Activated CD4-positive, alpha-beta T cell treated with anti-CD3 and anti-CD28 coated beads for 48 hours (primary cell): ENCODE measurements around the gene PARS2.

Source experiments
- DNase-seq: peaks from one replicate; pipeline ENCODE4 v3.0.0-alpha.2; 2020

The PARS2 gene

DNA sequence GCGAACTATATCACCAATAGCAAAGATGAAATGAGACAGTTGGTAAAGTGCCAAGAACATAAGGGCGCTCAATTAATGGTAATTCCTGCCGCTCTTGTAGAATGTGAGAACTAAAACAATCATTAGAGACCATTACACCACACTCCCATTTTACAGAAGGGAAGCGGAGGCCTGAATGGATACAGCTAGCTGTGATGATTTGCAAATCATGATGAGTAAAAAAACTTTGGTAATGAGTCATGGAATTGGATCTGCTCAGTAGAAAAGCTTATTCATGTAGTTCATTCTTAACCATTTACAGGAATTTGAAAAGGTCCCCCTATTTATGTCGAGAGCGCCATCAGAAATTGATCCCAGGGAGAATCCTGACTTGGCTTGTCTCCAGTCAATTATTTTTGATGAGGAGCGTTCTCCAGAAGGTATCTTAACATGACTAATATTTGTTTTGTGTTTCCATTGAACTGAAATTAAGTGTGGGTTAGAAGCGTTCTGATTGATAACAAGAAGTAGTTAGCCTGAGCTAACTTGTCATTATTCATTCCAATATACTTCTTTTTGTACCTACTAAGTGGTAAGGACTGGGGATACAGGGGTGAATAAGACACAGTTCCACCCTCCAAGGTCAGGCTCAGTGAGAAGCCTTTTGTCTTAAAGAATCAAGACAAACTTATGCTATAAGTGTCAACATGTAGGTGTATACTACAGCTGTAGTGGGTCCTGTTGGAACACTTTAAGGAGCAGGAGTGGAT is 47.9 kb downstream of the PARS2 start:
- peak; percentile 30 for DNase-seq

DNA sequence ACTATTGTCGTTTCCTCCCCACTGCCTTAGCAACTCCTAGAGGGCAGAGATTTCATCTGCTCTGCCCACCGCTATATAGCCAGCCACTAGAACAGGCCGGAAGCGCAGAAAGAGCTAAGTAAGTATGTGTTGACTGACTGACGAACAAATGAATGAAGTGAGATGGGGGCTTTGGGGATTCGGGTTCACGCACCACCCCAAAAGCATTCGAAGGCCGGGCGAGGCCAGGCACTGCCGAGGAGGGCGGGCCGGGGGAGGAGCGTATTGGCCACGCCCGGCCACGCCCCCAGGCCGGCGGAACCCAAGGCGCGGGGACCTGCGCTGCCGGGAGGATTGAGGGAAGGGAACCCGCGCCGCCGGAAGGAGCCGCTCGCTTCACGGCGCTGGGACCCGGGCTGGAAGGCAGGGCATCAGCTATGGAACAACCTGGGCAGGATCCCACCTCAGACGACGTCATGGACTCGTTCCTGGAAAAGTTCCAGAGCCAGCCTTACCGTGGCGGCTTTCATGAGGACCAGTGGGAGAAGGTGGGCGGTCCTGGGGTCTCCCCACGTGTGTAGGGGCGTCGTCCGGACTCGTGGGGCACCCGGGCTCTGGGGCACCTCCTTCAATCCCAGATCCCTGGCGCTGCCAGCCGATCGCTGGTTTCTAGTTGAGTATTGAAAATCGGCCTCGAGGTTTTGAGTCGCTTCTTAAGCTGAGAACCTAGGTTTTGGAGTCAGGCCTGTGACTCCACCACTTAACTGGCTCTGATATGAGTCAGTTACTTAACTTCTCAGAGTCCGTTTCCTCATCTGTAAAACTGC is 48.6 kb downstream of the PARS2 start, which contains the start of gene TTC4:
TTC4 (plus strand) TSS at position 369 of the 806 bp plus-strand sequence; CDS start at position 417, 48 bp downstream.
- peak; percentile 89 for DNase-seq

DNA sequence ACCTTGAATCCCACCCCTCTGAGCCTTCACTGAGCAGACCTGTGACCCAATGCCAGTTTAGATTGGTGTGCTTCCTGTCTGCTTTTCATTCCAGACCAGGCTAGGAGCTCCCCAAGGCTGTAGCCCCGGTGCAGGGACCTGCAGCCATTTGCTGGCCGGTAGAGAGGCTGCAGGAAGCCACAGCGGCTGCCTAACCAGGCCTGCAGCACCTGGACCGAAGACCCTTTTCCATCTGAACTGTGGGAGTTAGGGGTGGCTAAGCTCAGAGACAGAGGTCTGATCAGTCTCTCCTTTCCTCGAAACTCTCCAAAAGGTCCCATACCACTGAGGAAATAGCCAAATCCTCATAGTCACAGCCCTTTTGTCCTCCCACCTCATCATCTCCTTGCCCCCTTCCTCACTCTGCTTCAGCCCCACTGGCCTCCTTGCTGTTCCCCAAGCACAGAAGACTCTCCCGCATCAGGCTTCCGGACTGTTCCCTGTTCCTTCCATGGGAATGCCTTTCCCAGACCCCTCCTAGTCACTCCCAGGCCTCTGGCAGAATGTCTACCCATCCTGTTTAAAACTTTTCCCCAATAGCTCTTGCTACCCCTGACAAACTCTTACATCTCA is 49.3 kb downstream of the PARS2 start:
- no peak for DNase-seq

DNA sequence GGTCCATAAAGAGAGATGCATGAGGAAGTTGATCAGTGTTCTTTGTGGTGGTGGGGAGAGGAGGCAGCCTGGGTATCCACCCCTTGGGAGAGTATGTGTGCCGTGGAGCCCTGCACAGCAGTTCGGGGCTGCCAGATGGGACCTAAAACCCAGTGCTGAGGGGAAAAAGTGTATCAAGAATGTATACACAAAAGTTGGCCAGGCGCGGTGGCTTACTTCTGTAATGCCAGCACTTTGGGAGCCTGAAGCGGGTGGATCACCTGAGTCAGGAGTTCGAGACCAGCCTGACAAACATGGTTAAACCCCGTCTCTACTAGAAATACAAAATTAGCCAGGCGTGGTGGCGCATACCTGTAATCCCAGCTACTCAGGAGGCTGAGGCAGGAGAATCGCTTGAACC is 52.8 kb downstream of the PARS2 start:
- DNase-seq = no peak

DNA sequence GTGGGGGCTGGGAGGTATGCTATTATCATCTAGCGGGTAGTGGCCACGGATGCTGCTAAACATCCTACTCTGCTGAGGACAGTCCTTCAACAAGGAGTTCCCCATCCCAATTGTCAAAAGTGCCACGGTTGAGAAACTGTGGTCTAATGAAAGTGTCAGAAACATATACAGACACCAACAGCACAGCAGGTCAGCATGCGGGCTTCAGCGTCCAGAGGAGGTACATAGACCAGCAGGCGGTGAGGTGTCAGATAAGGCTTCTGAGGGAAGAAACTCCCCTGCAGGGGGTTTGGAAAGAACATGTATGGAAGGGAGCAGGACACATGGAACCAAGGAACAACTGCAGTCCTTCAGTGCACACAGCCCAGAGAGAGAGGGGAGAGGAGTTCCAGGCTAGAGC is 53.5 kb downstream of the PARS2 start:
- no peak for DNase-seq

DNA sequence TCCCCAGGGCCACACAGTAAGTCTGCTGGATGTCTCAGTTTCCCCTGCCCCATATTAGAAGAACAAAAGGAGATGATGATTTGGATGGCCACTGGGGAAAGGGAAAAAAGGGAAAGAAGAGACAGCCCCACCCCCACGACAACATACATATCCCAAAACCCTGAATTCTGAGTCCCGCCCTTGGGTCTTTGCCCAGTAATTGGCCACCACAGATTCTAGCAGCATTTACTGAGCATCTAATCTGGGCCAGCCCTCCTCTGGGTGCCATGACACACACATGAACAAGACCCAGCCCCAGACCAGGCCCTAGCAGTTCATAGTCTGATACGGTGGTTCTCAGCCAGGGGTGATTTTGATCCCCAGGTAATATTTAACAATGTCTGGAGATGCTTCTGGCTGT is 53.9 kb downstream of the PARS2 start:
- no peak for DNase-seq

DNA sequence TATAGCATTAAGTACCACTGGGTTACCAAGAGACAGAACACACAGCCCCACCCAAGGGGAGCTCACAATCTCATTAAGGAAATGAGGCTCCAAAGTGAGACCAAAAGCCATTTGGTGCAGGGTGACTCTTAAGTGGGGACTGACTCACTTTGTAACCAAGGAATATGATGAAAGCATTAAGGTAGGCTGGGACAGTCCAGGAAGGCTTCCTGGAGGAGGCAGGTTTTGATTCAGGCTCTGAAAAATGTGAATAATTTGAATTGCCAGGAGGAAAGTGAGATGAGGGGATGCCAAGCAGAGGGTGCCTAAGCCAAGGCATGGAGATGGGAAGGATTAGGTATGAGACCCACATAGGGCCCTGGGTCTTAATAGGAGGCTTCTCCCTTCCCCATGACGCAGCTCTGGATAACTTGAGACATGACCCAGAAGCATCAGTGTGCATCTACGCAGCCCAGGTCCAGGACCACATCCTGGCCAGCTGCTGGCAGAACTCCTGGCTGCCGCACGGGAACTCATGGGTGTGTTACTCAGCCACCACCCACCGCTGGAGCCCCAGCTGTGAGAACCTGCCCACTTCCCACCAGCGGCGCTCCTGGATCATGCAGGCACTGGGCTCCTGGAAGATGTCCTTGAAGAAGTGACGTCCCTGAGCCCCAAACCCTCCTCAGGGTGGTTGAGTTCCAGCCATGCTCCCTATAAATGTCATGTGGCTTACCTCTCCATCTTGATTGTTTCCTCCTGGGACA is 54.6 kb downstream of the PARS2 start:
- no peak for DNase-seq

DNA sequence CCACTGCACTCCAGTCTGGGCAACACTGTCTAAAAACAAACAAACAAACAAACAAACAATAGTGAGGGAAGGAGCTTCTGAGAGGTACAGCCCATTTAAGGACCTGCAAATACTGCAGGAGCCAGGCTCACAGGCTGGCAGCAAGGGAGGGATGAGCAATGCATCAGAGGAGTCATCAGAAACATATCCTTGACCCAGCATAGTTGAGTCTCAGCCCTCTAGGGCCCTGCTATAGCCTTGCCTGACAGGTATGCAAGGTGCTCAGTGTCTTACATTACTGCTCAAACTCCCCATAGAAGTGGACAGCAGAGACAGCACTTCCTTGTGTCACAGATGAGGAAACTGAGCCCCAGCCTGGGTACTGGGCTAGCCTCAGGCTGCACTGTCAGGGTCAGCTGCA is 55.9 kb downstream of the PARS2 start:
- no peak for DNase-seq
